ENCODE results near the gene CCDC63. TPM values are rescaled to one million over a fixed set of nuclear protein-coding genes. Genes with fewer than 3 reads are reported as not detected.

CCDC63 gene
- total RNA-seq, 2 experiments from 2014 or later = not detected

GRCh38 chr12:110858848-110859247, 12.1 kb downstream of the CCDC63 start:
- H4K20me1 ChIP-seq (ENCODE audit: insufficient read depth, low read length) = no peaks in the 10 kb centered on the region
- BruUV-seq (replicated peaks) = no TSS peak
- intact Hi-C loops (cut with micrococcal nuclease; ENCODE audit: unreplicated experiment) = no loop called here
- no peaks in the 10 kb centered on the region for H3K36me3 ChIP-seq (ENCODE audit: insufficient read depth, low read length)
- no peaks in the 10 kb centered on the region for H3K79me2 ChIP-seq (ENCODE audit: insufficient read depth, low read depth, low read length)
- no peak overlapping the region for H3K4me2 ChIP-seq (ENCODE audit: low read length)
- H2AFZ ChIP-seq (ENCODE audit: low read length) = no peak overlapping the region
- DNase-seq (ENCODE audit: low spot score) = no peak
- ChIA-PET POLR2A (no interaction called here), CTCF (ENCODE audit: unreplicated experiment) (no interaction called here)
- TF ChIP-seq EZH2phosphoT487 (IDR thresholded peaks at IDR 0.05; ENCODE audit: borderline replicate concordance, low read depth, low read length) = no peak
- peak; percentile 29; the same call in 1 of the 2 replicates for TF ChIP-seq CTCF (conservative IDR thresholded peaks at IDR 0.05; ENCODE audit: low read length)
- H3K27ac ChIP-seq (ENCODE audit: low read depth, low read length, poor library complexity, severe bottlenecking) = no peak overlapping the region
- H3K4me3 ChIP-seq (ENCODE audit: low read depth, low read length, poor library complexity, severe bottlenecking) = no peak overlapping the region
- H3K9me3 ChIP-seq (ENCODE audit: low read length) = no peaks in the 10 kb centered on the region
- H3K9me2 ChIP-seq (ENCODE audit: insufficient read depth, low read length) = no peaks in the 10 kb centered on the region
- H3K4me1 ChIP-seq (ENCODE audit: insufficient read depth, low read length, poor library complexity, severe bottlenecking) = peaks cover 7% of the 10 kb centered on the region

GRCh38 chr12:110860833-110861296, 14.1 kb downstream of the CCDC63 start:
- H3K27ac ChIP-seq (ENCODE audit: low read depth, low read length, poor library complexity, severe bottlenecking) = no peak overlapping the region
- H2AFZ ChIP-seq (ENCODE audit: low read length) = peak overlapping the region; percentile 82
- POLR2A ChIA-PET = no interaction called here
- H3K36me3 ChIP-seq (ENCODE audit: insufficient read depth, low read length) = no peaks in the 10 kb centered on the region
- CTCF ChIA-PET (ENCODE audit: unreplicated experiment) = no interaction called here
- DNase-seq (ENCODE audit: low spot score) = peak; percentile 20
- H3K4me1 ChIP-seq (ENCODE audit: insufficient read depth, low read length, poor library complexity, severe bottlenecking) = peaks cover 7% of the 10 kb centered on the region
- BruUV-seq (replicated peaks) = no TSS peak
- H3K9me3 ChIP-seq (ENCODE audit: low read length) = no peaks in the 10 kb centered on the region
- no peaks in the 10 kb centered on the region for H4K20me1 ChIP-seq (ENCODE audit: insufficient read depth, low read length)
- intact Hi-C loops (cut with micrococcal nuclease; ENCODE audit: unreplicated experiment) = no loop called here
- H3K79me2 ChIP-seq (ENCODE audit: insufficient read depth, low read depth, low read length) = no peaks in the 10 kb centered on the region
- TF ChIP-seq EZH2phosphoT487 (IDR thresholded peaks at IDR 0.05; ENCODE audit: borderline replicate concordance, low read depth, low read length) = no peak
- TF ChIP-seq CTCF (conservative IDR thresholded peaks at IDR 0.05; ENCODE audit: low read length) = no peak
- H3K4me2 ChIP-seq (ENCODE audit: low read length) = no peak overlapping the region
- no peak overlapping the region for H3K4me3 ChIP-seq (ENCODE audit: low read depth, low read length, poor library complexity, severe bottlenecking)
- H3K9me2 ChIP-seq (ENCODE audit: insufficient read depth, low read length) = no peaks in the 10 kb centered on the region

- Histone ChIP-seq H3K36me3 (ENCODE audit: insufficient read depth, low read length) (no peaks in the 10 kb centered on the region), H3K9me2 (ENCODE audit: insufficient read depth, low read length) (no peaks in the 10 kb centered on the region), H2AFZ (ENCODE audit: low read length) (no peak overlapping the region), H3K79me2 (ENCODE audit: insufficient read depth, low read depth, low read length) (no peaks in the 10 kb centered on the region), H3K4me1 (ENCODE audit: insufficient read depth, low read length, poor library complexity, severe bottlenecking) (peaks cover 7% of the 10 kb centered on the region), H3K9me3 (ENCODE audit: low read length) (no peaks in the 10 kb centered on the region), H4K20me1 (ENCODE audit: insufficient read depth, low read length) (no peaks in the 10 kb centered on the region), H3K27ac (ENCODE audit: low read depth, low read length, poor library complexity, severe bottlenecking) (no peak overlapping the region), H3K4me3 (ENCODE audit: low read depth, low read length, poor library complexity, severe bottlenecking) (no peak overlapping the region), H3K4me2 (ENCODE audit: low read length) (no peak overlapping the region)
- TF ChIP-seq EZH2phosphoT487 (IDR thresholded peaks at IDR 0.05; ENCODE audit: borderline replicate concordance, low read depth, low read length) (no peak), CTCF (conservative IDR thresholded peaks at IDR 0.05; ENCODE audit: low read length) (peak; percentile 55)
- ChIA-PET POLR2A (no interaction called here), CTCF (ENCODE audit: unreplicated experiment) (no interaction called here)
- peak; percentile 14 for DNase-seq (ENCODE audit: low spot score)
- intact Hi-C loops (cut with micrococcal nuclease; ENCODE audit: unreplicated experiment) = no loop called here
- BruUV-seq (replicated peaks) = no TSS peak
Observed at GRCh38 chr12:110861729-110862128, 14.9 kb downstream of the CCDC63 start.

All from OCI-LY7 (cell line).